GM21390 (cell line): ENCODE results near the gene TBC1D2.
A peak's percentile ranks its signal among the peaks of the same experiment; 100 is the strongest.

ENCODE experiments used
- ATAC-seq: cut with Tn5 transposase; IDR thresholded peaks from one replicate; pipeline ENCODE4 v1.9.1; 2021; ENCODE audit not compliant: unreplicated experiment

TBC1D2 gene

DNA sequence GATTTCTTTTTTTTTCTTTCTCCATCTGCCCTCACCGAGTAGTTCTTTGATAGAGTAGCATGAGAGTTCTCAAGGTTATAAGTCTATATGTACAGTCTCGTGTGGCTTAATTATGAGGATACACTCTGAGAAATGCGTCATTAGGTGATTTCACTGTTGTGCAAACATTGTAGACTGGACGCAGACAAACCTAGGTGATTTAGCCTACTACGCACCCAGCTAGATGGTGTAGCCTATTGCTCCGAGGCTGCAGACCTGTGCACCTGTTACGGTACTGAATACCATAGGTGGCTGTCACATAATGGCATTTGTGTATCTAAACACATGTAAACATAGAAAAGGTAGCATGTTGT lies 36.1 kb downstream of the TBC1D2 start:
- no peak for ATAC-seq

GRCh38 chr9:98218562-98219363 lies 36.7 kb downstream of the TBC1D2 start:
- ATAC-seq, result no peak

DNA sequence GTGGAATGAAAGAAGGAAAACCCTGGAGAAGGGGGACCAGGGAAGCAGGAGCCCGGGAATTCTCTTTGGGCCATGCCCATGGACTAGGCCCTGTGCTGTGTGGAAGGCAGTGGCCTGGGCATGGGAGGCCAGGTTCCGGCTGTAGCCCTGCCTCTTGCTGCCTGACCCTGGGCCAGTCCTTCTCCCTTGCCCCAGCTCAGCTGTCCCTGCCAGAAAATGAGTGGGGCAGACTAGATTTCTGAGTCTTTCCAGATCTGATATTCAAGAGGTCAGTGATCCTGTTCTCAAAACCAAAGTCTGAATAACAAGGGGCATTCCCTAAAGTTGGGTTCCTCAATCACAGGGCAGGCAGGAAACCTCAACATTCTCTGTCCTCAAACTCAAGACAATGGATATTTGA lies 38.2 kb downstream of the TBC1D2 start:
- no peak for ATAC-seq

DNA sequence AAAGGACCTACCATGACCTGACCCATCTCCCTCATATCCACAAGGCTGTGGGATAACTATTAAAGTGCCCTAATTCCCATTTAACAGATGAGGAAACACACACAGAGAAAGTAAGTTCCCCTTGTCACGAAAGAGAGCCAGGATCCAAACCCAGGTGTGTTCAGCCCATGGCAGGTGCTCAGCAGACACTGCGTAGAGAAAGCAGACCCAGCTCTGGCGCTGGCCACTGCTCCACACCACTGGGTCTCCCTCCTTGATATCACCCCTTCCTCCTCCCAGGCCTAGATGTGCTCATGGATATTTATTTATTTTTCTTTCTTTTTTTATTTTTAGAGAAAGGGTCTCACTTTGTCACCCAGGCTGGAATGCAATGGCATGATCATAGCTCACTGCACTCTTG lies 39.1 kb downstream of the TBC1D2 start:
- ATAC-seq, result no peak

DNA sequence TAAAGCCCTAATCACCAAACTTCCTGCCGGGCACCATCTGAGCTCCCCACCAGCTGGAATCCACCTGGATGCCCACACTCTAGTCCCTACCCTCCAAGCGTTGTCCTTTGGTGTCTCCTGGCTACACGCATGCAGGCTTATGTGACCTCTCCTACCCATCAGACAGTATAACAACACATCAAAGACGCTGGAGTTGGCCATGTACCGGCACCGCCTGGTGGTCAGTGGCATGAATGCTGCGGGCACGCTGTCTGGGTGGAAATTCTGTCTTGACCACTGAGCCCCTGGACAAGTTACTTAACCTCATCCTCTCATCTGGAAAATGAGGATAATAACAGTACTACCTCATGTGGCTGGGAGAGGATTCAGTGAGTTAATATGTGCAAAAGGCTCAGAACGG lies 39.6 kb downstream of the TBC1D2 start:
- ATAC-seq, result no peak

DNA sequence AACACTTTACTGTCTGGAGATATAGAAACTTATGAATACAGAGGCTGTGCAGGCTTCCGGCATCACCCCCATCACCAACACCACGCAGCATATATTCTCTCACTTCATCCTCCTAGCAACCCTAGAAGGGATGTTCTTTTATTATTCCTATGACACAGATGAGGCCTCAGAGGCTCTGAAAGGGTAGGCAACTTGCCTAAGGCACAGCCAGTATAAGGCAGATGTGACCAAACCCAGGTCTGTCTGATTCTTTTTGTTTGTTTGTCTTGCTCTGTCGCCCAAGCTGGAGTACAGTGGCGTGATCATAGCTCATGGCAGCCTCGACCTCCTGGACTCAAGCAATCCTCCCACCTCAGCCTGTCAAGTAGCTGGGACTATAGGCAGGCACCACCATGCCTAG lies 40.2 kb downstream of the TBC1D2 start:
- no peak for ATAC-seq

DNA sequence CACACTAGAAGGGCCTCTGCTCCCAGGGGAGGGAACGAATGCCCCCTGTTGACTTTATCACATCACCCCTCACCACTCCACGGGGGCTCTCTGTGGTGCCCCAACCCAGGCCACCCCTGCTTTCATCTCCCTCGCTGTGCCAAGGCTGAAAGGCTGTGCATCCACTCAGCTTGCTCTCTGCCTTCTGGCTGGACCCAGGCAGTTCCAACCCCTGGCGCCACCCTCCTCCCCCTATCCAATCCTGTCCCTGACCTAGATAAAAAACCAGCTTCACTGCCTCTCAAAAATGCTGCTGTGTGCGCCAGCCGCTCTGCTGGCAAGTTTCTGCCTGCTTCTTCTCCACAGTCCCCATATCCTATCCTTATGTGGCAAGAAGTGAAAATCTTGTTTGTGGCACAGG lies 40.6 kb downstream of the TBC1D2 start:
- no peak for ATAC-seq

- no peak for ATAC-seq
These were observed 44.2 kb downstream of the TBC1D2 start for GRCh38 chr9:98211260-98211659.

DNA sequence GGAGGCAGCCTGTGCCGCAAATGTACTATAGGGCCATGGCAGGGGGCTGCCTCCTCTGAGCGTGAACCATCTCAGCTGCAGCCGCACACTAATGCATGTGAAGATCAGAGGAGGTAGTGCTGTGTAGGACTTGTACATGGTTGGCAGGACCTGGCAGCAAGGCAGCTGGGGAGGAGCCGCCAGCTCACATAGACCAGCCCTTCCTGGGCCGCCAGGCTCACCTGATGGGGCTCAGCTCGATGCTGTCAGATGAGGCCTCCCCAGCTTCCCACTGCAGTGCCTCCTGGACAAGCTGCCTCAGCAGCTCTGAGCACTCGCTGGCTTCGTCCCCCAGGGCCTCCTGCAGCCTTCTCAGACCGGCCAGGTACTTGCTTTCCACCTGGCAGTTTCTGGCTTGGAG lies 45.0 kb downstream of the TBC1D2 start:
- ATAC-seq, result no peak

- no peak for ATAC-seq
These were observed 45.9 kb downstream of the TBC1D2 start for GRCh38 chr9:98209530-98209929.

DNA sequence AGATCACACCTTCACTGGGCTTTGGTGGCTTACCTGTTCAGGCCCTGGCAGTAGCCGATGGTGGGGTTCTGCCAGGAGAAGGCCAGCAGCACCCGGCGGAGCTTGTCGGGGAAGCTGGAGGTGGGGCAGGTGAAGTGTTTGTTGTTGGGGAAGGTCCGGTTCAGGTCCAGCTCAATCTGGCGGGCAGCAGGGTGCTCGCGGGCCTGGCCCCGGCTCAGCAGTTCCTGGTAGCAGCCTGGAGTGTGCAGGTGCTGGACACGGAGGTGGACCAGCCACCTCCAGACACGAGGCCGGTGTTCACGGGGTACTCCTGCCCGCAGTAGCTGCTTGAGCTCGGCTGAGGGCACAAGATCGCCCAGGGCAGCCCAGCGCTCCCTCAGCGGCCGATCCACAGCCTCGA lies 46.8 kb downstream of the TBC1D2 start:
- no peak for ATAC-seq

DNA sequence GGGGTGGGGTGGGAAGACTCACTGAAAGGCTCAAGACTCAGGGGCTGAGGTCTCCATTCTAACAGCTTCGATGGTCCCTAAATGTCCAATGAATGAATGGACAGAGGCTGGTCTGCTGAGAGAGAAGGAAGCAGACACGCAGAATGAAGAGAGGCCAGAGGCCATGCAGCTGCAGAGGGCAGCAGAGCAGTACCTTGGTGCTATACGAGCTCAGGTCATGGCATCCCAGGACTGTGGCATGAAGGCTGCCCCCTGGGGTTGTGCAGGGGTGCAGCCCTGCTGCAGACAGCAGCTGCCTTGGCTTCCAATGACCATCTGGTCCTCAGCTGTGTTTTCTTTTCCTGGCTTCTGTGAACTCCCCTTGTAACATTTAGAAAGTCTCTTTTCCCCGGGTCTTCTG lies 47.8 kb downstream of the TBC1D2 start:
- ATAC-seq, result no peak

GRCh38 chr9:98206754-98207153 lies 48.7 kb downstream of the TBC1D2 start:
- ATAC-seq, result no peak

DNA sequence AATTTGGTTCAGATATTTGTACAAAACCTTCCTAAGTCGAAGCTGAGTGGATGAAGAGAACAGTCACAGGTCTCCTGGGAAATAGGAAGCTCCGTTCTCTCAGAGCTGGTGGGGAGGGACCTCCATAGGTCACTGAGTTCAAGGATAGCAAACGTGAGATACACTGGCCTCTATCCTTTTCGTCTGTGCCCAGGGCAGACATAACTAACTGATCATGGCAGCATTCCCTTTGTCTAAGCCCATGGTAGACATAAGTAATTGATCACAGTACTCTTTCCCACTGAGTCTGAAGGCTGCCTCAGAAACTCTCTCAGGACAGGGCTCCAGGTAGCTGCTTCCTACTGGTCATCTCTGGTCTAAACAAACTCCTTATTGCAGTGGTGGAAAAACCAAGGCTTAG lies 50.8 kb downstream of the TBC1D2 start:
- no peak for ATAC-seq

DNA sequence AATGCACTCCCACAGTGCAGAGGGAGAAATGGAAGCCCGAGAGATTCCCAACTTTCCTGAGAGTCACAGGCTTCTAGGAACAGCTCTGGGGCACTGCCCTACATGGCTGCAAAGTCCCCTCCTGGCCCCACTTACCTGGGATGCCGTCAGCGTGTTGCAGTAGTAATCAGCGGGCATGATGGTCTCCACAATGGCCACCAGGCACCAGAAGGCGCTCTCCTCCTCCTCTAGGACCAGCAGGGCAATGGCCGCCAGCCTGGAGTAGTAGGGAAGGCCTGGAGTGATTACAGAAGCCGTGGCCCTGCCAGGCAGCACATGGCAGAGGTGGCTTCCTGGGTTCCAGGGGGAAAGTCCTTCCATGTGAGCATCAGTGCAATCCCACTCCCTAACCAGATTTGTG lies 52.3 kb downstream of the TBC1D2 start:
- no peak for ATAC-seq

DNA sequence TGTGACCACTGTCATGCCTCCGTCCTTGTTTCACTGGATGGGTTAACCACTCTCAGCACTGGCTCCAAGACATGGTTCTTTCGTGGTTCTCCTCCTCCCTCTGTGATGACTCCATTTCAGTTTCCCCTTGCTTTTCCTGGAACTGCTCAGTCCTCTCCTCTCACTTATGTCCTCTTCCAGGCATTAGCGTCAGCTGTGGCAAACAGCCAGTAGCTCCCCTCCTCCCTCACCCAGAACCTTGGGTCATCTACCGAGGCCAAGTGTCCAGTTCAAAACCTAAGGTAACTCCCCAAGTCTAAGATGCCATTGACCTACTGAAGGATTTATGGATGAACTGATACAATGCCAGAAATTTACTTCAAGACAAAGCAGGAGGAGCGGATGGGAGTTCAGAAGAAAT lies 53.2 kb downstream of the TBC1D2 start:
- no peak for ATAC-seq

DNA sequence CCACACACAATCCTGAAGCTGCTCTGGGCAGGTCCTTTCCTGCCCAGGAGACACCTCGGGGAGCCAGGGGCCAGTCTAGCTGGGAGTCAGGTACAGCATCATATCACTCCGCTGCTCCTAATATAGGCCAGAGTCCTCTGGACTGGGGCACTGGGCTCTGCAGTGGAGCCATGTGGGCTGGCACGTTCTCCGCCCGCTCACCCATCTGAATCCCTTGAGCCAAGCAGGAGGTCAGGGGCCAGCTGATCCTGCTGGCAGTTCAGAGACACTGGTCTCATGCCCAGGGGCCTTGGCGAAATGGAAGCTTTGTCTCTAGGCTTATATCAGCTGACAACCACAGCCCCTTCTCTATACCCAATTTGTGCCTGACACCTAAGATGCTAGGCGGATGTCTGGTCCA lies 53.7 kb downstream of the TBC1D2 start:
- no peak for ATAC-seq

DNA sequence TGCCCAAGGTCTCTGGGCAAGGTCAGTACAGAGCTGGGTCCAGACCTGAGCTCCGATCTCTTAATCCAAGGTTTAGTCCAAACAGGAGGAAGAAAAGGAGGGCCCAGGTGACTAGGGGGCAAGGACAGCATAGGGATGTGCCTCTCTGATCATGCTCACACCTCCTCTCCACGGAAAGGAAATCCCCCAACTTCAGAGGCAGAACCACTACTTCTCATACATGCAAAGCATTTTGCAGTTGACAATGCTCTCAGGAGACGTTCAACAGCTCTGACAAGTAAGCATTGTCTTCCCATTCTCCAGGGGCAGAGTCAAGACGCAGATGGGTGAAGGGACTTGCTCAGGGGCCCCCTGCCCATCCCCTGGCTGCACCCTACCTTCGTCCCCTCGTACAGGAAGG lies 54.3 kb downstream of the TBC1D2 start:
- no peak for ATAC-seq

DNA sequence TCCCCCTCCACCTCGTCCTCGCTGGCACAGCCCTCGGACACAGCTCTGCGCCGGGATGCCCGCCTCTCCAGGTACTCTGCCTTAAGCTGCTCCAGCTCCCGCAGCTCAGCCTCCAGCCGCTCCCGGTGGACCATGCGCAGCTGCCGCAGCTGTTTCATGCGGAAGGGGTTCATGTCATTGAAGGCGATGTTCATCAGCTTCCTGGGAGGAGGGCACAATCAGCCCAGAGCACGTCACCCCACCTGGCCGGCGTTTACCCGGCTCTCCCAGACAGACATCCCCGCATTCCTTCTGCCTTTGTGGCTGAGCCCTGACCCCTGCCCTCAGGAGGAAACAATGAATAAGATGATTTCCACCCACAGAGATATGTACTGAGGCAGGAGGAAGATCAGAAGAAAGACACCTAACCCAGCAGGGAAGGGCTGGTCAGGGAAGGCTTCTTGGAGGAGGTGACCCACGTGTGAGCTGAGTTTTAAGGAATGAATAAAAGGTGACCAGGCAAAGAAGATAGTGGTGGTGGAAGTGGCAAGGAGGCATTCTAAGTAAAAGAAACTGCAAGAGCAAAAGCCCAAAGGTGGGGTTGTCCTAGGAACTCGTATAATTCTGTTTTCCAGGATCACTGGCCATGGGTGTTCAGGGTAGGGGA lies 55.9 kb downstream of the TBC1D2 start:
- ATAC-seq, result no peak

DNA sequence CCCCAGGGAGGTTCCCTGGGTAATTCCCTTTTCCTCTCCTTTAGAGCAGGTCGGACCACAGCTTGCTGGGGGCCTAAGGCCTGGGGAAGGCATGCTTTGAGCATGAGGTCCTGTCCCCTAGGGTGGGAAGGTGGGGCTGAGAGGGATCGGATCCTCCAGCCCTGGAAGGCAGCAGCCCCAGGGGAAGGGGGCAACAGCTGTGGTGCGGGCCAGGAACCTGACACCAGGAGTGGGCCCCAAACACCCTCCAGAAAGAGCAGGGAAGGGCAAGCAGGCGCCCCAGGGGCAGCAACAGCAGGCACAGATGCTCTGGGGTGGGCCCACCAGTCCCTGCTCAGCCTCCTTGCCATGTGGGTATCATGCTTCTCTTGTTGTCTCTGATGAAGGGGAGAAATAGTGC lies 59.8 kb downstream of the TBC1D2 start:
- no peak for ATAC-seq

GRCh38 chr9:98193336-98193944 lies 62.0 kb downstream of the TBC1D2 start:
- no peak for ATAC-seq

GRCh38 chr9:98192503-98193335 lies 62.7 kb downstream of the TBC1D2 start, which contains the start of gene CORO2A:
CORO2A (minus strand) TSS chr9:98192637; CDS start chr9:98157660, 34,977 bp downstream.
- peak; percentile 54 for ATAC-seq
